SH-SY5Y (cell line): ENCODE results near the gene IQGAP1.

ENCODE experiments used
- GATA2 ChIP-seq: IDR thresholded peaks from 2 replicates; pipeline ENCODE4 v1.6.1; 2011; ENCODE audit warnings: mild to moderate bottlenecking, low read depth, low read length
- GATA3 ChIP-seq: IDR thresholded peaks from 2 replicates; pipeline ENCODE4 v1.6.1; 2011; ENCODE audit warnings: low read depth, mild to moderate bottlenecking, low read length, moderate library complexity

- TF ChIP-seq GATA2 (no peak), GATA3 (no peak)
Measured at GRCh38 chr15:90435652-90436337, 47.8 kb downstream of the IQGAP1 start.
